ENCODE results near the gene CSGALNACT2. TPM values are rescaled to one million over a fixed set of nuclear protein-coding genes. Genes with fewer than 3 reads are reported as not detected.

Gene CSGALNACT2
- total RNA-seq, 2 experiments from 2014 or later = 15.3 to 15.5 TPM

- CTCF ChIA-PET = interaction anchor here (7.0 kb wide), 1 partner anchor 80 kb away, joined by 26 read pairs; no protein-coding TSS in a partner anchor
- peaks cover 48% of the 10 kb centered on the region for H3K4me1 Mint-ChIP-seq (ENCODE audit: low read depth)
- H3K4me3 Mint-ChIP-seq = no peak overlapping the region
- TF ChIP-seq, protein P1, sequence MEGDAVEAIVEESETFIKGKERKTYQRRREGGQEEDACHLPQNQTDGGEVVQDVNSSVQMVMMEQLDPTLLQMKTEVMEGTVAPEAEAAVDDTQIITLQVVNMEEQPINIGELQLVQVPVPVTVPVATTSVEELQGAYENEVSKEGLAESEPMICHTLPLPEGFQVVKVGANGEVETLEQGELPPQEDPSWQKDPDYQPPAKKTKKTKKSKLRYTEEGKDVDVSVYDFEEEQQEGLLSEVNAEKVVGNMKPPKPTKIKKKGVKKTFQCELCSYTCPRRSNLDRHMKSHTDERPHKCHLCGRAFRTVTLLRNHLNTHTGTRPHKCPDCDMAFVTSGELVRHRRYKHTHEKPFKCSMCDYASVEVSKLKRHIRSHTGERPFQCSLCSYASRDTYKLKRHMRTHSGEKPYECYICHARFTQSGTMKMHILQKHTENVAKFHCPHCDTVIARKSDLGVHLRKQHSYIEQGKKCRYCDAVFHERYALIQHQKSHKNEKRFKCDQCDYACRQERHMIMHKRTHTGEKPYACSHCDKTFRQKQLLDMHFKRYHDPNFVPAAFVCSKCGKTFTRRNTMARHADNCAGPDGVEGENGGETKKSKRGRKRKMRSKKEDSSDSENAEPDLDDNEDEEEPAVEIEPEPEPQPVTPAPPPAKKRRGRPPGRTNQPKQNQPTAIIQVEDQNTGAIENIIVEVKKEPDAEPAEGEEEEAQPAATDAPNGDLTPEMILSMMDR (IDR thresholded peaks at IDR 0.05) = no peak
- no peaks in the 10 kb centered on the region for H3K27me3 Mint-ChIP-seq
- intact Hi-C loops (cut with micrococcal nuclease) = no loop called here
- POLR2A ChIA-PET = interaction anchor here (0.6 to 1.0 kb wide), 2 partner anchors 9 to 15 kb away, joined by 3 to 5 read pairs; no protein-coding TSS in a partner anchor
- H3K27ac Mint-ChIP-seq = no peak overlapping the region
- no peaks in the 10 kb centered on the region for H3K9me3 Mint-ChIP-seq
- DNase-seq = peak; percentile 0
- no peak for ATAC-seq
- no peaks in the 10 kb centered on the region for H3K36me3 Mint-ChIP-seq (ENCODE audit: low read depth)
Measured at GRCh38 chr10:43124574-43125273, 13.5 kb upstream of the CSGALNACT2 start.

- Mint-ChIP-seq H3K36me3 (ENCODE audit: low read depth) (no peaks in the 10 kb centered on the region), H3K27me3 (no peaks in the 10 kb centered on the region), H3K4me1 (ENCODE audit: low read depth) (peaks cover 47% of the 10 kb centered on the region), H3K4me3 (no peak overlapping the region), H3K27ac (no peak overlapping the region), H3K9me3 (no peaks in the 10 kb centered on the region)
- ChIA-PET CTCF (interaction anchor here (7.0 kb wide), 1 partner anchor 79 kb away, joined by 26 read pairs; no protein-coding TSS in a partner anchor), POLR2A (interaction anchor here (0.6 kb wide), 1 partner anchor 15 kb away, joined by 5 read pairs; no protein-coding TSS in a partner anchor)
- intact Hi-C loops (cut with micrococcal nuclease) = no loop called here
- TF ChIP-seq, protein P1 (IDR thresholded peaks at IDR 0.05) = no peak
- no peak for ATAC-seq
- peak; percentile 0 for DNase-seq
Measured at GRCh38 chr10:43125274-43125845, 12.9 kb upstream of the CSGALNACT2 start.

DNA sequence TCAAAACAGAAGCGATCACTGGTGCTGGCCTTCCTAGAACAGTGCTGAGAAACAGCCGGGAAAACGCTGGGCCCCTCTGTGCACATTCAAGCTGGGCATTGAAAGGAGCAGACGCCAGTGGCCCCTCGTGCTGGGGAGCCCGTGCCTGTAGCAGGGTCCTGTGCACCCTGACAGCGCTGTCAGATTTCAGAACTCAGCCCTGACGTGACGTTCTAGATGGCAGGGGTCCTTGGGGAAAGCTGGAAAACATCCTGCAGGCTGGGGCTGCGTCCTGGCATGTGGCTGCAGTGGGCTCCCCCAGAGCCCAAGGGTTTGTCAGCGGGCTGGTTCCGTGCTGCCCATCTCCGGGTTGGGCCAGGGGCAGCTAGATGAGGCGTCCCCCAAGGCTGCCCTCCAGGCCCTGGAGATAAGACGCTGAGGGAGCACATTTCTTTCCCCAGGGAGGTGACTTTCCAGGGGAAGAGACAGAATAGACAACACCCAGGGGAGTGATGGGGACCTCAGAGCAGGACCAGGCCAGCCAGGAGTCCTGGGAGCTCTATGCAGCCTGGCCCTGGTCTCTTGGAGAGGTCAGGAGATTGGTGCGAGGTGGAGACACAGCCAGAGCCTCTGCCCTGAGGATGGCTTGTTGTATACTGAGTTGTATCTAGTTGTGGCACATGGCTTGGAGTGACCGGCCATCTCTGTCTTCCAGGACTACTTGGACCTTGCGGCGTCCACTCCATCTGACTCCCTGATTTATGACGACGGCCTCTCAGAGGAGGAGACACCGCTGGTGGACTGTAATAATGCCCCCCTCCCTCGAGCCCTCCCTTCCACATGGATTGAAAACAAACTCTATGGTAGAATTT lies 12.1 kb upstream of the CSGALNACT2 start:
- Mint-ChIP-seq H3K9me3 (no peaks in the 10 kb centered on the region), H3K4me3 (no peak overlapping the region), H3K4me1 (ENCODE audit: low read depth) (peaks cover 40% of the 10 kb centered on the region), H3K36me3 (ENCODE audit: low read depth) (no peaks in the 10 kb centered on the region), H3K27me3 (no peaks in the 10 kb centered on the region), H3K27ac (no peak overlapping the region)
- CTCF ChIA-PET = interaction anchor here (7.0 kb wide), 1 partner anchor 78 kb away, joined by 26 read pairs; no protein-coding TSS in a partner anchor
- TF ChIP-seq, protein P1 (IDR thresholded peaks at IDR 0.05) = no peak
- intact Hi-C loops (cut with micrococcal nuclease) = no loop called here
- ATAC-seq (no peak), DNase-seq (peak; percentile 1)
- POLR2A ChIA-PET = interaction anchor here (5.5 kb wide), 1 partner anchor 14 kb away, joined by 34 read pairs; the partner anchor contains the start of gene CSGALNACT2

- intact Hi-C loops (cut with micrococcal nuclease) = no loop called here
- POLR2A ChIA-PET = interaction anchor here (5.5 kb wide), 1 partner anchor 14 kb away, joined by 34 read pairs; the partner anchor contains the start of gene CSGALNACT2
Measured at GRCh38 chr10:43126759-43127424, 11.4 kb upstream of the CSGALNACT2 start.

More at GRCh38 chr10:43126759-43127424, 11.4 kb upstream of the CSGALNACT2 start:
- Mint-ChIP-seq H3K36me3 (ENCODE audit: low read depth) (no peaks in the 10 kb centered on the region), H3K4me1 (ENCODE audit: low read depth) (peaks cover 32% of the 10 kb centered on the region), H3K4me3 (no peak overlapping the region), H3K9me3 (no peaks in the 10 kb centered on the region), H3K27ac (no peak overlapping the region), H3K27me3 (no peaks in the 10 kb centered on the region)
- TF ChIP-seq, protein P1 (IDR thresholded peaks at IDR 0.05) = no peak
- CTCF ChIA-PET = no interaction called here
- ATAC-seq (no peak), DNase-seq (peak; percentile 4)

All from activated CD8-positive, alpha-beta T cell treated with anti-CD3 and anti-CD28 coated beads for 36 hours (primary cell).